Pons (tissue), 1 donor: Measurements from ENCODE around the gene PTTG2.
"Not testable (repeated sequence)": the region's sequence is repeated elsewhere in the genome, so short reads cannot be mapped to it uniquely, and the experiment has no call there.

Experiments used
- DNase-seq: peaks from one replicate; pipeline ENCODE4 v3.0.0-alpha.2; 2016; ENCODE audit warnings: low spot score

The PTTG2 gene

GRCh38 chr4:37960098-37960497 is at the start of gene PTTG2:
Gene PTTG2, plus strand, starts transcription at chr4:37960398. Its CDS starts 37 bp downstream, at chr4:37960435.
- DNase-seq, result no peak

GRCh38 chr4:37914539-37914938 is 45.7 kb upstream of the PTTG2 start:
- no peak for DNase-seq

GRCh38 chr4:37917388-37917787 is 42.8 kb upstream of the PTTG2 start:
- DNase-seq, result no peak

- DNase-seq, result no peak
Observed at GRCh38 chr4:37918653-37919052, 41.5 kb upstream of the PTTG2 start.

GRCh38 chr4:37922328-37922727 is 37.9 kb upstream of the PTTG2 start:
- no peak for DNase-seq

GRCh38 chr4:37923089-37923488 is 37.1 kb upstream of the PTTG2 start:
- not testable (repeated sequence) for DNase-seq

GRCh38 chr4:37924946-37925345 is 35.3 kb upstream of the PTTG2 start:
- no peak for DNase-seq

- DNase-seq, result no peak
Observed at GRCh38 chr4:37927434-37927833, 32.8 kb upstream of the PTTG2 start.

GRCh38 chr4:37928426-37929416 is 31.5 kb upstream of the PTTG2 start:
- DNase-seq, result no peak

GRCh38 chr4:37934096-37934495 is 26.1 kb upstream of the PTTG2 start:
- no peak for DNase-seq

- DNase-seq, result no peak
Observed at GRCh38 chr4:37934609-37935008, 25.6 kb upstream of the PTTG2 start.

GRCh38 chr4:37935026-37935425 is 25.2 kb upstream of the PTTG2 start:
- DNase-seq, result no peak

- peak; percentile 40 for DNase-seq
Observed at GRCh38 chr4:37936889-37937498, 23.2 kb upstream of the PTTG2 start.

GRCh38 chr4:37938208-37938607 is 22.0 kb upstream of the PTTG2 start:
- no peak for DNase-seq

- peak; percentile 55 for DNase-seq
Observed at GRCh38 chr4:37946503-37947179, 13.6 kb upstream of the PTTG2 start.

GRCh38 chr4:37948542-37948941 is 11.7 kb upstream of the PTTG2 start:
- DNase-seq, result no peak

- DNase-seq, result no peak
Observed at GRCh38 chr4:37949636-37950426, 10.4 kb upstream of the PTTG2 start.

- DNase-seq, result peak; percentile 60
Observed at GRCh38 chr4:37951461-37952352, 8.5 kb upstream of the PTTG2 start.

GRCh38 chr4:37953156-37953555 is 7.0 kb upstream of the PTTG2 start:
- DNase-seq, result no peak

GRCh38 chr4:37953620-37954293 is 6.4 kb upstream of the PTTG2 start:
- DNase-seq, result no peak
